Adrenal gland (tissue), 12 donors: ENCODE results near the gene ENAH. TPM values are rescaled to one million over a fixed set of nuclear protein-coding genes. Genes with fewer than 3 reads are reported as not detected.

Experiments used
- DNase-seq, 7 donors: peaks; one replicate each; pipeline ENCODE4 v3.0.0-alpha.2; 2019 to 2020
- H3K27ac ChIP-seq, 5 donors: fragments of 200-600 bp; sonication (generic) in 4 of 5; 1 replicate in 3 of 5; 2 replicates in 2 of 5; pipeline versions ENCODE4 v1.5.1 to v1.8.0; 2016 to 2020; ENCODE audit warnings: mild to moderate bottlenecking in 1 of 5
- H3K27me3 ChIP-seq: fragments of 200-600 bp; 2 replicates; pipeline ENCODE4 v1.8.0; 2021
- H3K36me3 ChIP-seq, 2 donors: fragments of 200-600 bp; replicated peaks in 1 of 2; 1 replicate in 1 of 2; 2 replicates in 1 of 2; pipeline versions ENCODE4 v1.5.1 to v1.8.0; 2018 to 2022
- H3K4me1 ChIP-seq, 2 donors: fragments of 200-600 bp; replicated peaks in 1 of 2; 1 replicate in 1 of 2; 2 replicates in 1 of 2; pipeline versions ENCODE4 v1.5.1 to v1.8.0; 2018 to 2021
- H3K4me3 ChIP-seq, 4 donors: fragments of 200-600 bp; sonication (generic) in 3 of 4; one replicate each; pipeline ENCODE4 v1.5.1; 2016 to 2018
- H3K9me3 ChIP-seq, 3 donors: fragments of 200-600 bp; sonication (generic) in 1 of 3; replicated peaks in 1 of 3; 1 replicate in 2 of 3; 2 replicates in 1 of 3; pipeline versions ENCODE4 v1.5.1 to v1.8.0; 2016 to 2021
- CTCF ChIP-seq, 6 experiments: fragments of 450-650 bp in 4 of 6; fragments of 200-600 bp in 2 of 6; sonication (generic) in 1 of 6; IDR thresholded peaks; 1 replicate in 5 of 6; 2 replicates in 1 of 6; pipeline versions ENCODE4 v1.5.1 to v1.8.0; 2016 to 2021; ENCODE audit warnings: antibody characterized with exemption in 6 of 6, mild to moderate bottlenecking in 2 of 6, moderate library complexity in 1 of 6
- POLR2A ChIP-seq, 2 donors: fragments of 450-650 bp; IDR thresholded peaks; one replicate each; pipeline ENCODE4 v1.6.1; 2017; ENCODE audit warnings: antibody characterized with exemption in 2 of 2, mild to moderate bottlenecking in 2 of 2, moderate library complexity in 1 of 2
- WGBS, 4 donors: extraction: QIAGEN DNeasy Blood & Tissue Kit in 2 of 4; methylation state at CpG; one replicate each; pipeline versions ENCODE4 v1.1.5 to v1.1.7; 2013 to 2017; 5-methylcytosine and 5-hydroxymethylcytosine counted together
- intact Hi-C, 2 donors: fragments of 100-400 bp; cut with DNase I; formaldehyde crosslinking; loops; one replicate each; pipeline versions ENCODE4 v1.14.1 to v1.15.0; 2022 to 2023
- polyA plus RNA-seq, 3 donors: library from polyadenylated mRNA; stranded (reverse); fragments of 200-250 nt in 2 of 3; fragments of 350-450 nt in 1 of 3; fragmentation: Illumina TruSeq in 1 of 3; extraction: RNeasy Lipid Tissue Mini Kit (QIAGEN cat#74804) in 1 of 3; gene quantifications; one replicate each; pipeline ENCODE4 v1.2.3, GENCODE V29; 2013 to 2014
- total RNA-seq, 9 donors: library from RNA; depleted of rRNA in 4 of 9; stranded (reverse); fragments of >200 nt in 4 of 9; fragments of 120-200 nt in 1 of 9; fragmentation: NEBNext Ultra II Directional in 1 of 9; extraction: Animal tissue kit (Norgen Biotek cat#: 25700) in 1 of 9; gene quantifications; one replicate each; pipeline versions ENCODE4 v1.1.0 to v1.2.4, GENCODE V29; 2013 to 2023
- donor health status: healthy with polysubstance abuse.
- donor health status: Bipolar disorder and iron deficiency.
- donor health status: DM: yes; HTN: yes; CAD: no.
- donor health status: DM: no; HTN: no; CAD: no.
- donor health status: DM: no; HTN: no; CAD: no.
- donor health status: DM: yes; HTN: yes; CAD: no.

The ENAH gene
- total and polyA plus RNA-seq, 12 donors, result 10.0 to 142 (median 71.9) TPM

- H3K27ac ChIP-seq, result no peak overlapping the region
- 51 to 67% (median 63%) methylated on average over 2 of the region's 2 CpGs for WGBS, 4 donors
- H3K36me3 ChIP-seq, result no peaks in the 10 kb centered on the region
- TF ChIP-seq CTCF (IDR thresholded peaks at IDR 0.05), result no peak
- no peak for TF ChIP-seq POLR2A (IDR thresholded peaks at IDR 0.05)
- H3K27me3 ChIP-seq, result no peaks in the 10 kb centered on the region
- DNase-seq, result no peak
- H3K4me3 ChIP-seq, result no peak overlapping the region
- peaks cover 2 to 9% of the 10 kb centered on the region in 2 donors for H3K4me1 ChIP-seq
- H3K9me3 ChIP-seq, result no peaks in the 10 kb centered on the region
- intact Hi-C loops, result no loop called here
These were observed 56.9 kb downstream of the ENAH start for GRCh38 chr1:225595974-225596551.

- intact Hi-C loops, result no loop called here
- Histone ChIP-seq H3K9me3 (no peaks in the 10 kb centered on the region), H3K27me3 (no peaks in the 10 kb centered on the region), H3K27ac (no peak overlapping the region), H3K36me3 (no peaks in the 10 kb centered on the region), H3K4me1 (peaks cover 2 to 9% of the 10 kb centered on the region in 2 donors), H3K4me3 (no peak overlapping the region)
- DNase-seq, result no peak
- TF ChIP-seq CTCF (IDR thresholded peaks at IDR 0.05) (no peak), POLR2A (IDR thresholded peaks at IDR 0.05) (no peak)
These were observed 57.5 kb downstream of the ENAH start for GRCh38 chr1:225595452-225595851.

DNA sequence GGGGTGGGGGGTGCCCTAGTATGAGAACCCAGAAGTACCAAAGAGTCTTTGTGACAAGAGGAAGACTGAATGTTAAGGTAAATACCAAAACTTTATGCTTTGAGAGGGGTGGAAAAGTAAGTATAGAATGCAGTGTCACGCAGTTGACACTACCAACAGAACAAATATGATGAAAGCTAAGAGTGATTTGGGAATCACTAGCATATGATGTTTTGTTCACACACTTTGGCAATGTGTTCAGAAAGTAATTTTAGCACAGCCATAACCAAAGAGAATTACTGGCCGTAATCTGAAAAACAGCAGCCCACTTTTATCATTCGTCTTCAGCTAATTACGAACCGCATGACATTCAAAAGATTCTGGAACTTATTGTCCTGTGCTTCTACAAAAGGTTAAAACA is 59.5 kb downstream of the ENAH start:
- WGBS, 4 donors, result 90 to 96% (median 93%) methylated on average over 5 of the region's 5 CpGs
- Histone ChIP-seq H3K4me1 (peaks cover 2 to 9% of the 10 kb centered on the region in 2 donors), H3K27ac (no peak overlapping the region), H3K9me3 (no peaks in the 10 kb centered on the region), H3K4me3 (no peak overlapping the region), H3K36me3 (no peaks in the 10 kb centered on the region), H3K27me3 (no peaks in the 10 kb centered on the region)
- intact Hi-C loops, result no loop called here
- TF ChIP-seq POLR2A (IDR thresholded peaks at IDR 0.05), result no peak
- no peak for TF ChIP-seq CTCF (IDR thresholded peaks at IDR 0.05)
- no peak for DNase-seq

GRCh38 chr1:225592362-225593025 is 60.4 kb downstream of the ENAH start:
- H3K36me3 ChIP-seq, result no peaks in the 10 kb centered on the region
- H3K4me1 ChIP-seq, result peaks cover 2 to 9% of the 10 kb centered on the region in 2 donors
- no peaks in the 10 kb centered on the region for H3K9me3 ChIP-seq
- WGBS, 4 donors, result 83 to 87% (median 85%) methylated on average over 3 of the region's 3 CpGs
- no peak overlapping the region for H3K27ac ChIP-seq
- intact Hi-C loops, result no loop called here
- H3K27me3 ChIP-seq, result no peaks in the 10 kb centered on the region
- no peak for DNase-seq
- TF ChIP-seq POLR2A (IDR thresholded peaks at IDR 0.05), result no peak
- TF ChIP-seq CTCF (IDR thresholded peaks at IDR 0.05), result no peak
- no peak overlapping the region for H3K4me3 ChIP-seq
